Pancreas (tissue), 10 donors: Measurements from ENCODE around the gene C10orf71. TPM values are rescaled to one million over a fixed set of nuclear protein-coding genes. Genes with fewer than 3 reads are reported as not detected.

Experiments
- ATAC-seq, 4 donors: fragments of 200-7000 bp; cut with Tn5 transposase; one replicate each; pipeline versions ENCODE4 v1.8.0 to v1.9.1; 2020; ENCODE audit warnings: mild to moderate bottlenecking in 4 of 4, moderate library complexity in 4 of 4
- DNase-seq, 6 donors: peaks; one replicate each; pipeline ENCODE4 v3.0.0-alpha.2; 2020
- FAIRE-seq: peaks from 2 replicates; lab custom pipeline; 2012; peaks lifted over from hg19 to GRCh38; lab: Jason Lieb, UNC
- H3K27ac ChIP-seq, 4 donors: fragments of 200-600 bp; sonication (generic); 1 replicate in 3 of 4; 2 replicates in 1 of 4; pipeline versions ENCODE4 v1.5.0 to v1.8.0; 2020
- H3K27me3 ChIP-seq, 4 donors: fragments of 200-600 bp; one replicate each; pipeline ENCODE4 v1.8.0; 2021
- H3K36me3 ChIP-seq, 3 donors: fragments of 200-600 bp; sonication (generic) in 1 of 3; one replicate each; pipeline versions ENCODE4 v1.5.0 to v1.8.0; 2020 to 2021
- H3K4me1 ChIP-seq, 3 donors: fragments of 200-600 bp; one replicate each; pipeline ENCODE4 v1.8.0; 2021
- H3K4me3 ChIP-seq, 4 donors: fragments of 200-600 bp; sonication (generic) in 2 of 4; one replicate each; pipeline versions ENCODE4 v1.5.0 to v1.8.0; 2020 to 2021
- H3K9me3 ChIP-seq, 4 donors: fragments of 200-600 bp; one replicate each; pipeline ENCODE4 v1.8.0; 2021
- CTCF ChIP-seq, 4 donors: fragments of 200-600 bp; sonication (generic) in 3 of 4; IDR thresholded peaks; one replicate each; pipeline versions ENCODE4 v1.5.0 to v1.8.0; 2021; ENCODE audit warnings: antibody characterized with exemption in 4 of 4
- WGBS, 2 donors: extraction: QIAGEN DNeasy Blood & Tissue Kit; methylation state at CpG; one replicate each; pipeline ENCODE4 v1.1.7; 2013; 5-methylcytosine and 5-hydroxymethylcytosine counted together
- intact Hi-C, 3 donors: fragments of 100-400 bp; cut with DNase I; formaldehyde crosslinking; loops; one replicate each; pipeline versions ENCODE4 v1.11.1 to v1.14.2; 2022
- polyA plus RNA-seq, 2 donors: library from polyadenylated mRNA; stranded (reverse); fragments of 200-250 nt; gene quantifications; one replicate each; pipeline ENCODE4 v1.2.3, GENCODE V29; 2013
- total RNA-seq, 6 donors: library from RNA; stranded (reverse); fragmentation: NEBNext Ultra II Directional in 4 of 6; extraction: Animal tissue kit (Norgen Biotek cat#: 25700) in 4 of 6; gene quantifications; one replicate each; pipeline versions ENCODE4 v1.2.1 to v1.2.4, GENCODE V29; 2021 to 2023
- donor health status: healthy with polysubstance abuse.
- donor health status: DM: no; HTN: no; CAD: no; lungs with moderate emphysema.
- donor health status: DM: no; HTN: no; CAD: no.
- donor health status: control.
- donor health status: control.
- donor health status: Bipolar disorder and iron deficiency.
- donor health status: DM: yes; HTN: yes; CAD: no.
- donor health status: DM: no; HTN: no; CAD: no.
- donor health status: DM: no; HTN: no; CAD: no.
- donor health status: DM: yes; HTN: yes; CAD: no.

C10orf71 gene
- total and polyA plus RNA-seq, 8 donors = 0.07 to 2.6 (median 0.50) TPM

DNA sequence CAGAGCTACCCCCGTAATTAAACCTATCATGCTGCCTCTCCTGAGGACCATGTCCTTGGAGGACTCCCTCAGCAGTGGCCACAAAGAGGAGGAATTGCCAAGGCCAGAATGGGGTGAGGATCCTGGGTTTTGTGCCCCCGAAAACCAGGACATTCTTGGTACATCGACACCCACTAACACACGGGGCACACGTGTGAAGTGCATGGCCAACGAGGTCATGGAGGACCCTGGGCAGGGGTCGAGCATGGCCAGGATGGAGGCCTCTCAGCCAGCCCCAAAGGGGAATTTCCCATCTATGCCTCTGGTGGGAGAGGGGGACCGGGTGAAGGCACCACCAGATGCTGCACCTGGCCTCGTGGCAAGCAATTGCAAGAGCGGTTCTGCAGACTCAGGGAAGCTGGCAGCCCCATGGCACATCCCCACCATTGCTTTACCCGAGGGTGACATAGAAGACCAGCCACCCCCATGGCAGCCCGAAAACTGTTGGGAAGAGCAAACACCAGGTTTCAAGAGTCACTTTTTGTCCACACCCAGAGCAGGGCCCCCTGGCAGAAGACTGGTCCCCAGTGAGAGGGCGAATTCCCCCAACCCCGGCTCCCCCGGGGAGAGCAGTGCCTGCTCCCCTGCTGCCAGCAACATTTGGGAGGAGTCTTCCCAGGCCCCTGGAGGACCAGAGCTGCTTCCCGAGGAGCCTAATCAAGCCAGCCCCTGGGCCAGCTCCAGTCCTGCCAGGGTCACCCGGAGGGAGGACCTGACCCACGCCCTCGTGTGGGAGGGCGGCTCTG lies 26.4 kb downstream of the C10orf71 start:
- no peak for FAIRE-seq
- H3K36me3 ChIP-seq = no peaks in the 10 kb centered on the region
- ATAC-seq = no peak
- no peak for DNase-seq
- no peaks in the 10 kb centered on the region for H3K4me1 ChIP-seq
- 79 to 87% methylated on average over 20 of the region's 20 CpGs for WGBS, 2 donors
- no peak for TF ChIP-seq CTCF (IDR thresholded peaks at IDR 0.05)
- no peak overlapping the region for H3K4me3 ChIP-seq
- no peaks in the 10 kb centered on the region for H3K9me3 ChIP-seq
- intact Hi-C loops = no loop called here
- no peaks in the 10 kb centered on the region for H3K27me3 ChIP-seq
- H3K27ac ChIP-seq = no peak overlapping the region

GRCh38 chr10:49325916-49326783 lies 27.2 kb downstream of the C10orf71 start:
- no peak overlapping the region for H3K27ac ChIP-seq
- intact Hi-C loops = no loop called here
- H3K27me3 ChIP-seq = no peaks in the 10 kb centered on the region
- no peak for ATAC-seq
- FAIRE-seq = no peak
- no peaks in the 10 kb centered on the region for H3K9me3 ChIP-seq
- no peaks in the 10 kb centered on the region for H3K36me3 ChIP-seq
- WGBS, 2 donors = 88 to 90% methylated on average over 46 to 48 of the region's 48 CpGs
- no peak for TF ChIP-seq CTCF (IDR thresholded peaks at IDR 0.05)
- H3K4me3 ChIP-seq = no peak overlapping the region
- H3K4me1 ChIP-seq = no peaks in the 10 kb centered on the region
- DNase-seq = no peak

DNA sequence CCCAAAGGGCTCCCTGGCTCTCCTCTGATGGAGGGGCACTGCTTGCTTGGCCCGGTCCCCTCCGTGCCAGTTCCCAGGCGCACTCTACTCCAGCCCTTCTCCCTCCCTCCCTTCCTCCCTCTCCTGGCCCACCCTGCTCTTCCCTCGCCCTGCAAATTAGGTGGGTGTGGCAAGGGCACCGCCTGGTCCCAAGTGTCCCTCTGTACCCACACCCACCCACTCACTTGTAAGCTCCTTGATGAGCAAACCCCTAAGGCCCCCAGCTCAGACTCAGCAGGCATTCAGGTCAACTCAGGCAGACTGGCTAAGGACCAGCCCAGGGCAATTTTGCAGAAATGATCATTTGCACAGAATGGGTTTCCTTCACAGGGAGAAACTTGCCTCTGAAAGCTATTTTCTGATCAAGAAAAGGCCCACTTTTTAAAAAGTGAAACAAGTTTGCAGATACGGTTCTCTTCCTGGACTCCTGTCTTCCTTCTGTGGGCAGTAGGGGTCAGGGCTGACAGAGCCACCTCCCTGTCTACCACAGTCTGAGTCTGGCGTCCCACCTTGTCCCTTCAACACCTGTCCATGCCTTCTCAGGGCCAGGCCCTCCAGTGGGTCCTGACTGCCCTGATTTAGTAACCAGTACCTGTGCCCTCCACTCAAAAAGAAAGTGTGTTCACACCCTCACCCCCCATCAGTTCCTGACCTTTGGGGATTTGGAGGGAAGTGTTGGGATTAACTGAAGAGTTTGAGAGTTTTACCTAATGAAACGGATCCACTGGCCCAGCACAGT lies 28.3 kb downstream of the C10orf71 start:
- Histone ChIP-seq H3K4me3 (no peak overlapping the region), H3K27ac (no peak overlapping the region), H3K36me3 (no peaks in the 10 kb centered on the region), H3K27me3 (no peaks in the 10 kb centered on the region), H3K4me1 (no peaks in the 10 kb centered on the region), H3K9me3 (no peaks in the 10 kb centered on the region)
- WGBS, 2 donors = 79 to 86% methylated on average over 8 of the region's 8 CpGs
- DNase-seq (no peak), FAIRE-seq (no peak), ATAC-seq (no peak)
- TF ChIP-seq CTCF (IDR thresholded peaks at IDR 0.05) = no peak
- intact Hi-C loops = no loop called here

GRCh38 chr10:49328401-49329145 lies 29.6 kb downstream of the C10orf71 start:
- Histone ChIP-seq H3K36me3 (no peaks in the 10 kb centered on the region), H3K9me3 (no peaks in the 10 kb centered on the region), H3K27ac (no peak overlapping the region), H3K27me3 (no peaks in the 10 kb centered on the region), H3K4me1 (no peaks in the 10 kb centered on the region), H3K4me3 (no peak overlapping the region)
- ATAC-seq = no peak
- FAIRE-seq = no peak
- intact Hi-C loops = no loop called here
- 84 to 85% methylated on average over 9 of the region's 9 CpGs for WGBS, 2 donors
- DNase-seq = no peak
- no peak for TF ChIP-seq CTCF (IDR thresholded peaks at IDR 0.05)
